WERI-Rb-1 (cell line): ENCODE data around the gene ZBTB24.

ENCODE experiments used
- DNase-seq: peaks from one replicate; pipeline ENCODE4 v3.0.0-alpha.2; 2020
- H3K27ac ChIP-seq: fragments of 250-450 bp; sonication (Bioruptor Pico); 2 replicates; pipeline ENCODE4 v1.5.1; 2020; ENCODE audit warnings: mild to moderate bottlenecking, moderate library complexity
- H3K27me3 ChIP-seq: fragments of 250-450 bp; sonication (Bioruptor Pico); 2 replicates; pipeline ENCODE4 v1.5.1; 2021; ENCODE audit warnings: mild to moderate bottlenecking, low read depth, moderate library complexity; ENCODE audit not compliant: insufficient read depth, severe bottlenecking
- H3K36me3 ChIP-seq: fragments of 250-450 bp; sonication (Bioruptor Pico); 2 replicates; pipeline ENCODE4 v1.5.1; 2020; ENCODE audit warnings: mild to moderate bottlenecking, moderate library complexity
- H3K4me3 ChIP-seq: 2 replicates; pipeline ENCODE4 v1.5.1; 2011; ENCODE audit warnings: low read depth, mild to moderate bottlenecking, control low read depth, low read length
- H3K9me3 ChIP-seq: fragments of 250-450 bp; sonication (Bioruptor Pico); 2 replicates; pipeline ENCODE4 v1.5.1; 2021; ENCODE audit warnings: mild to moderate bottlenecking, moderate library complexity; ENCODE audit not compliant: severe bottlenecking
- TF ChIP-seq, protein P1 (sequence below): IDR thresholded peaks from 2 replicates; pipeline ENCODE4 v1.5.1; 2011; ENCODE audit warnings: low read depth, mild to moderate bottlenecking, control low read depth, inconsistent platforms, low read length

ZBTB24 gene

DNA sequence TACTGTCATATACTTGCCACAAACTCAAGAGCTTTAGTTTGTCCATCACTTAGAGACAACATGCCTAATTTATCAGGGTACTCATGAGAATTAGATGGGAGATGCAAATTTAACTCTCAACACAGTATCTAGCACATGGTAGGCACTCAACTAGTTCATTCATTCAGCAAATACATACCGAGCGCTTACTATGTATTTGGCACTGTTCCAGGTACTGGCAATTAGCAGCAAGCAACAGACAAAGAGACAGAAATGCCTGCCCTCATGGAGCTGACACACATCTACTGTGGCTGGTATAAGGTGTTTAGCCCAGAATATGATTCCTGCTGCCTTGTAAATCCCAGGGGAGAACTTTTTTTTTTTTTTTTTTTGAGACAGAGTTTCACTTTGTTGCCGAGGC is 32.2 kb downstream of the ZBTB24 start:
- Histone ChIP-seq H3K36me3 (peaks cover 3% of the 10 kb centered on the region), H3K27ac (no peak overlapping the region), H3K27me3 (no peaks in the 10 kb centered on the region)

DNA sequence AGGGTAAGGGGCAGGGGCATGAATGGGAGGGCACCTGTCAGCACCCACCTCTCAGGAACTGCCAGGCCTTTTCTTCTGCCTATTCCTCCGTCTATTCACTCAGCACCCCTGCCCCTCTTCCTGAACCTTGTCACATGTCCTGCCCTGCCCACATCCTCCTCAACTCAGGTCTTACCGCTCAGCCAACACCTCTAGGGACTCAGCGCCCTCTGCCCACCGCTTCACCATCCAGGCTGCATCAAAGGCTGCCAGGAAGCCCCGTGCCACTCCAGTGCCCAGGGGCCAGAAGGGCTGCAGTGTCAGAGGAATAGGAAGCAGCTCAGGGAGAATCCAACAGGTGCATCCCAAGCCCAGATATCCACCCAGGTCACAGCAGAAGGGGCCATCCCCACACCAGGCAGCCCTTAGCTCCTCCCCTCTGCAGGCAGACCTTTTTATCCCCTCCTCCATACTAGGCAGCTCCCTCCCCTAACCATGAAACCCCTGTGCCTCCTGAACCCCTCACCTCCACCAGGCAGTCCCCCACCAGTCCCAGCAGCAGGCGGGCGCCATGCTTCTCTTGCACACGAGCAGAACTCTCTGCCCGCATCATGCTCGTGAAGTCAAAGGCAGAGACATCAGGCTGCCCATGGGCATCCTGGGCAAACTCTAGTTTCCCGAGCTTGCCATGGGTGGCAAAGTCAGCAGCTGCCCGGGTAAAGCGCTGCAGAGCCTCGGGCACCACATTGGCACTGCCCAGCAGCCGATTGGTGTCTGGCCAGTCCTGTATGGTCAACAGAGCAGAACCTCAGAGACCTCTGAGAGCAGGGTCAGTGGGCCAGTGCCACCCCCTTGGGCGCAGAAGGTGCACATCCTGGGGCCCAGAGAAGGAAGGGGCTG is 33.0 kb downstream of the ZBTB24 start:
- no peaks in the 10 kb centered on the region for H3K9me3 ChIP-seq
- H3K27ac ChIP-seq: no peak overlapping the region
- no peak for DNase-seq
- no peak overlapping the region for H3K4me3 ChIP-seq
- no peaks in the 10 kb centered on the region for H3K27me3 ChIP-seq
- TF ChIP-seq, protein P1, sequence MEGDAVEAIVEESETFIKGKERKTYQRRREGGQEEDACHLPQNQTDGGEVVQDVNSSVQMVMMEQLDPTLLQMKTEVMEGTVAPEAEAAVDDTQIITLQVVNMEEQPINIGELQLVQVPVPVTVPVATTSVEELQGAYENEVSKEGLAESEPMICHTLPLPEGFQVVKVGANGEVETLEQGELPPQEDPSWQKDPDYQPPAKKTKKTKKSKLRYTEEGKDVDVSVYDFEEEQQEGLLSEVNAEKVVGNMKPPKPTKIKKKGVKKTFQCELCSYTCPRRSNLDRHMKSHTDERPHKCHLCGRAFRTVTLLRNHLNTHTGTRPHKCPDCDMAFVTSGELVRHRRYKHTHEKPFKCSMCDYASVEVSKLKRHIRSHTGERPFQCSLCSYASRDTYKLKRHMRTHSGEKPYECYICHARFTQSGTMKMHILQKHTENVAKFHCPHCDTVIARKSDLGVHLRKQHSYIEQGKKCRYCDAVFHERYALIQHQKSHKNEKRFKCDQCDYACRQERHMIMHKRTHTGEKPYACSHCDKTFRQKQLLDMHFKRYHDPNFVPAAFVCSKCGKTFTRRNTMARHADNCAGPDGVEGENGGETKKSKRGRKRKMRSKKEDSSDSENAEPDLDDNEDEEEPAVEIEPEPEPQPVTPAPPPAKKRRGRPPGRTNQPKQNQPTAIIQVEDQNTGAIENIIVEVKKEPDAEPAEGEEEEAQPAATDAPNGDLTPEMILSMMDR: no peak
- H3K36me3 ChIP-seq: peaks cover 10% of the 10 kb centered on the region

More for the DNA sequence above, 32.2 kb downstream of the ZBTB24 start:
- H3K9me3 ChIP-seq: no peaks in the 10 kb centered on the region
- TF ChIP-seq, protein P1: no peak
- DNase-seq: no peak
- no peak overlapping the region for H3K4me3 ChIP-seq

DNA sequence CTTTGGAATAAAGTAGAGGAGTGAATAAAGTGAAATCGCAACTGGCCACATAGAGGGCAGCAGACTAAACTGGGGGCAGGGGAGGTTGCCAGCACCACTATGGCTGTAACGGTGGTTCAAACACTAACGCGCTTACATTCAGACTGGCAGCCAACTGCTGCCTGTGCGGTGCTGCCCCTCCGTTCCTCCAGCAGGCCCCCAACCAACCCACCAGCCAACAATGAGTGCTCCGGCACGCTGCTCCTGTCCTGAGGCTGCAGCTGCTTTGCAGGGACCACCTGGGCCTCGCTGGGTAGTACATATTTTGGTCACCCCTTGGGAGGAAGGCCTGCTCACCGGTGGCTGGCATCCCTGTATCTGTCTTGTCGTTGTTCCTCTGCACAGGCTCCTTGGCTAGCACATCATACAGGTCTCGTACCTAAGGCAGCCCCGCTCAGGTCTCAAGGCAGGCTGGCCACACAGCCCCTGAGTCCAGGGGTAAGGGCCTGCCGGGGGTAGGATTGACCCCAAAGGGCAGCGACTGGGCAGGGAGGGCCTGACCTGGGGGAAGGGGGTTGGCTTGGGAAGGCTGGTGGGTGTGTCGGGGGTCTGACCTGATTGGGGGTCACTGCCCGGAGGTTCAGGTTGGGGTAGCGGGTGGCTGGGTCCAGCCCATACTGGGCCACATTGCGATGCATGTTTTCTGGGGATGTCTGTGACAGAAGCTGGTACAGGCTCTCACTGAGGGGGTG is 33.8 kb downstream of the ZBTB24 start:
- Histone ChIP-seq H3K36me3 (peaks cover 17% of the 10 kb centered on the region), H3K27ac (no peak overlapping the region), H3K4me3 (no peak overlapping the region), H3K27me3 (no peaks in the 10 kb centered on the region), H3K9me3 (no peaks in the 10 kb centered on the region)
- TF ChIP-seq, protein P1: no peak
- DNase-seq: no peak

DNA sequence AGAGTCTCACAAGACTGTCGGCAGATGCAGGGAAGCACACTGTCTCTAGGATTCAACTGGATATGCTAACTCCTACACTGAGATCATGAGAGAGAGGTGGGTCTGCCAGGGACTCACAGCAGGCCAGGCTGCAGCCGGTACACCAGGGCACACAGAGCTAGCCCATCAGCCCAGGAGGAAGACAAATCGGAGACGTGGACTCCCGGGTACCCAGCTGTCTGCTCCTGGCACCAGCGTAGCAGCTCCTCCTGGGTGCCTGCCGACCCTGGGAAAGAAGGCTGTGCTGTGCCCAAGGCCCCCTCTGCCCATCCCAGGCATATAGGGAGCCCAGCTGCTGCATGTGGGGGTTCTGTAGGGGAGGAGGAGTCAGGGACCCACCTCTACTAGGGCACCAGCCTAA is 34.4 kb downstream of the ZBTB24 start:
- Histone ChIP-seq H3K27ac (no peak overlapping the region), H3K36me3 (peaks cover 23% of the 10 kb centered on the region), H3K9me3 (no peaks in the 10 kb centered on the region), H3K27me3 (no peaks in the 10 kb centered on the region), H3K4me3 (no peak overlapping the region)
- TF ChIP-seq, protein P1: no peak
- no peak for DNase-seq

DNA sequence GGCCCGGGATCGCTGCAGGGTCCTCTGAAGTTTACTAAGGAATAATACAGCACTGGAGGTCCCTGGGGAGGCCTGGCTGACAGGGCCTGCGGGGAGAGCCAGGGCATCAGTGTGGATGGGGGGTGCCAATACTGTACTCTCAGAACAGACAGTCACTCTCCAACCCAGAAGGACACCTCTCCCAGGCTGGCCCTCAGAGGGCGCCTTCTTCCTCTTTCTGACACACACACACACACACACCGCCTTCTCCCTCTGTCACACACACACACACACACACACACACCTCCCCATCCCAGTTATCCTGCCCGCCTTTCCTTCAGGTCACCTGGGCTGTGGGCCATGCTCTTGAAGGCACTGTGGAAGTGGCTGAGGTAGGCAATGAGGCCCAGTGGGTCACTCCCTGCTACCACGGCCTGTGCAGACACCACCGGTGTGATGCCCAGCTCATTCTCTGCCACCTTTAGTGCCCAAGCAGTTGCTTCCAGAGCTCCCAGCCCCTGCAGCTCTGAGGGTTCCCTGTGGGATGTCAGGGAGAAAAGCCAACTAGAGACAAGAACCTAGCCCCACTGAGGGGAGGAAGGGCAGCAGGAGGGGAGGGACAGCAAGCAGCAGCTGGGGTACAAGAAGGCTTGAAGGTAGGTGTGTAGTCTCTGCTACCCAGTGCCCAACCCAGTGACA is 35.0 kb downstream of the ZBTB24 start:
- no peak overlapping the region for H3K27ac ChIP-seq

More for the DNA sequence above, 35.0 kb downstream of the ZBTB24 start:
- Histone ChIP-seq H3K4me3 (no peak overlapping the region), H3K27me3 (no peaks in the 10 kb centered on the region), H3K36me3 (peaks cover 29% of the 10 kb centered on the region), H3K9me3 (no peaks in the 10 kb centered on the region)
- no peak for DNase-seq
- TF ChIP-seq, protein P1: no peak
